ENCODE results near the gene ABLIM1. TPM values are rescaled to one million over a fixed set of nuclear protein-coding genes. Genes with fewer than 3 reads are reported as not detected.

Gene ABLIM1
- total and polyA plus RNA-seq, 2 donors (not counting 1 experiment from before 2014, with no cell fraction given) = 5.3 to 13.6 TPM

DNA sequence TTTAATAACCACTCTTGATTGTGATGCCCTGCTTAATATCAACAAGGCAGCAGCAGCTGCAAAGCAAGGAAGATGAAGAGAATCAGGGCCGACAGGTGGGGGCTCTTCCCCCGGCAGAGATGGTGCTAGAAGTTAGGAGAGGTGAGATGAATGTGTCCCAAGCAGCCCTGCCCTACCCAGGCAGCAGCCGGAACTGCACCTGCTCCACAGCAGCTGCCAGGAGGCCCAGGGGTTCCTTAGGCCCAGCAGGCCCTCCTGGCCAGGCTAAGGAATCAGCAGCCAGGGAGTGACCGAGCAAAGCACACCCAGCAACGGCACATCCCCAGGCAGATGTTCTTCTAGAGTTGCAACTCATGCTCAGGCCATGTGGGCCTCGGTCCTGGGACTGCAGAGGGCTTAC lies 271.6 kb downstream of the ABLIM1 start:
- no peak overlapping the region for H3K4me2 ChIP-seq (ENCODE audit: extremely low read depth, insufficient read depth, low read length)
- peaks cover 5% of the 10 kb centered on the region for H3K27me3 ChIP-seq (ENCODE audit: control insufficient read depth, insufficient read depth, low read length)
- no peaks in the 10 kb centered on the region for H3K36me3 ChIP-seq (ENCODE audit: control insufficient read depth, insufficient read depth, low read length)
- H3K9me3 ChIP-seq (ENCODE audit: control insufficient read depth, insufficient read depth, low read depth, low read length) = no peaks in the 10 kb centered on the region
- H2AFZ ChIP-seq (ENCODE audit: low read length) = no peak overlapping the region
- H3K79me2 ChIP-seq (ENCODE audit: control insufficient read depth, insufficient read depth, low read length) = no peaks in the 10 kb centered on the region
- no peaks in the 10 kb centered on the region for H4K20me1 ChIP-seq (ENCODE audit: control insufficient read depth, extremely low read depth, insufficient read depth, low read length)
- no peak for DNase-seq (ENCODE audit: low read depth in 2 of 2)
- H3K9ac ChIP-seq (ENCODE audit: insufficient read depth, low read length) = no peak overlapping the region
- H3K4me1 ChIP-seq (ENCODE audit: control insufficient read depth, extremely low read depth, insufficient read depth, low read length) = no peaks in the 10 kb centered on the region
- no peak overlapping the region for H3K4me3 ChIP-seq (replicated peaks in 1 of 4; ENCODE audit: control extremely low read depth in 1 of 4, insufficient read depth in 1 of 4, low read depth in 3 of 4, low read length in 4 of 4)
- no peak overlapping the region for H3K27ac ChIP-seq (ENCODE audit: insufficient read depth, low read length)
- TF ChIP-seq, protein P1, sequence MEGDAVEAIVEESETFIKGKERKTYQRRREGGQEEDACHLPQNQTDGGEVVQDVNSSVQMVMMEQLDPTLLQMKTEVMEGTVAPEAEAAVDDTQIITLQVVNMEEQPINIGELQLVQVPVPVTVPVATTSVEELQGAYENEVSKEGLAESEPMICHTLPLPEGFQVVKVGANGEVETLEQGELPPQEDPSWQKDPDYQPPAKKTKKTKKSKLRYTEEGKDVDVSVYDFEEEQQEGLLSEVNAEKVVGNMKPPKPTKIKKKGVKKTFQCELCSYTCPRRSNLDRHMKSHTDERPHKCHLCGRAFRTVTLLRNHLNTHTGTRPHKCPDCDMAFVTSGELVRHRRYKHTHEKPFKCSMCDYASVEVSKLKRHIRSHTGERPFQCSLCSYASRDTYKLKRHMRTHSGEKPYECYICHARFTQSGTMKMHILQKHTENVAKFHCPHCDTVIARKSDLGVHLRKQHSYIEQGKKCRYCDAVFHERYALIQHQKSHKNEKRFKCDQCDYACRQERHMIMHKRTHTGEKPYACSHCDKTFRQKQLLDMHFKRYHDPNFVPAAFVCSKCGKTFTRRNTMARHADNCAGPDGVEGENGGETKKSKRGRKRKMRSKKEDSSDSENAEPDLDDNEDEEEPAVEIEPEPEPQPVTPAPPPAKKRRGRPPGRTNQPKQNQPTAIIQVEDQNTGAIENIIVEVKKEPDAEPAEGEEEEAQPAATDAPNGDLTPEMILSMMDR (conservative IDR thresholded peaks at IDR 0.05 in 1 of 2, IDR thresholded peaks at IDR 0.05 in 1 of 2; ENCODE audit: low read depth in 1 of 2, low read length in 2 of 2) = no peak
- TF ChIP-seq EZH2 (IDR thresholded peaks at IDR 0.05; ENCODE audit: low read length, missing control alignments) = no peak

DNA sequence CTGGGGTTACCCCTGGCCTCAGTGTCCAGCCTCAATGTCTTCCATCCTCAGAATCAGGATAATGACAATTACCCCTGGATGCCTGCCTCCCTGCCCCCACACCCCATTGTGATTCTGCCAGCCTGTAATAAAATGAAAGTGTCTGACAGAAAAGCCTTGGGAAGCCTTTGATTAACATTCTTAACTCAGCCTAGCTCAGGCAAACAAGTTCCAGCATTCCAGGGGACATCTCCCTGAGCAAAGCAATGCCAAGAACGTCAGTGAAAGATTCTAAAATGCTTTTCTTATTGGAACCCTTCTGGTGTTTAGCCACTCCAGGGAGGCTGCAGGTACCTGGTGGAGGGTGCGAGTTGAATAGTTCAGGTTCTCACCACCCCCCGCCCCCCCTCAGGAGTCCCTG lies 272.5 kb downstream of the ABLIM1 start:
- Histone ChIP-seq H3K9ac (ENCODE audit: insufficient read depth, low read length) (no peak overlapping the region), H4K20me1 (ENCODE audit: control insufficient read depth, extremely low read depth, insufficient read depth, low read length) (no peaks in the 10 kb centered on the region), H3K4me1 (ENCODE audit: control insufficient read depth, extremely low read depth, insufficient read depth, low read length) (no peaks in the 10 kb centered on the region), H2AFZ (ENCODE audit: low read length) (no peak overlapping the region), H3K27me3 (ENCODE audit: control insufficient read depth, insufficient read depth, low read length) (peaks cover 5% of the 10 kb centered on the region), H3K9me3 (ENCODE audit: control insufficient read depth, insufficient read depth, low read depth, low read length) (no peaks in the 10 kb centered on the region), H3K4me2 (ENCODE audit: extremely low read depth, insufficient read depth, low read length) (no peak overlapping the region), H3K79me2 (ENCODE audit: control insufficient read depth, insufficient read depth, low read length) (no peaks in the 10 kb centered on the region), H3K27ac (ENCODE audit: insufficient read depth, low read length) (no peak overlapping the region), H3K36me3 (ENCODE audit: control insufficient read depth, insufficient read depth, low read length) (no peaks in the 10 kb centered on the region), H3K4me3 (replicated peaks in 1 of 4; ENCODE audit: control extremely low read depth in 1 of 4, insufficient read depth in 1 of 4, low read depth in 3 of 4, low read length in 4 of 4) (no peak overlapping the region)
- DNase-seq (ENCODE audit: low read depth in 2 of 2) = no peak
- TF ChIP-seq, protein P1 (conservative IDR thresholded peaks at IDR 0.05 in 1 of 2, IDR thresholded peaks at IDR 0.05 in 1 of 2; ENCODE audit: low read depth in 1 of 2, low read length in 2 of 2) = no peak
- no peak for TF ChIP-seq EZH2 (IDR thresholded peaks at IDR 0.05; ENCODE audit: low read length, missing control alignments)

DNA sequence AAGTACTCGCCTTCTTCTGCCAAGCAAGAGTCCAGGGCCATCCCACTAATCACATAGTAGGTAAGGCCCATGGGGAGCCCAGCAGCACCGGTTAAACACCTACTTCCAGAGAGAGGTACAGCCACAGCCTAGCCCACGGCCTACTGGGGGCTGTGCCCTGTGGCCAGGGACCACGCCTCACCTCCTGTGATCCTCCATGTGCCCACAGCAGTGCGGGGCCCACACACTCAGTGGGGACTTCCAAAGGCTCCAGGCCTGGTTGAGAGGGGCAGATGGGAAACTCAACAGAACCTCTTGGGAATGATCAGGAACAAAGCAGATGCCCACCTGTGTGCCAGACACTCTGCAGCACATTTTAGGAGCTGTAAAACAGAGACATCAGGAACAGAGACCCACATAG lies 273.5 kb downstream of the ABLIM1 start:
- no peak overlapping the region for H3K27ac ChIP-seq (ENCODE audit: insufficient read depth, low read length)
- H3K4me1 ChIP-seq (ENCODE audit: control insufficient read depth, extremely low read depth, insufficient read depth, low read length) = no peaks in the 10 kb centered on the region
- H3K79me2 ChIP-seq (ENCODE audit: control insufficient read depth, insufficient read depth, low read length) = no peaks in the 10 kb centered on the region
- H3K9ac ChIP-seq (ENCODE audit: insufficient read depth, low read length) = no peak overlapping the region
- H3K27me3 ChIP-seq (ENCODE audit: control insufficient read depth, insufficient read depth, low read length) = peaks cover 5% of the 10 kb centered on the region
- H3K4me3 ChIP-seq (replicated peaks in 1 of 4; ENCODE audit: control extremely low read depth in 1 of 4, insufficient read depth in 1 of 4, low read depth in 3 of 4, low read length in 4 of 4) = no peak overlapping the region
- no peaks in the 10 kb centered on the region for H3K36me3 ChIP-seq (ENCODE audit: control insufficient read depth, insufficient read depth, low read length)
- no peak for TF ChIP-seq EZH2 (IDR thresholded peaks at IDR 0.05; ENCODE audit: low read length, missing control alignments)
- TF ChIP-seq, protein P1 (conservative IDR thresholded peaks at IDR 0.05 in 1 of 2, IDR thresholded peaks at IDR 0.05 in 1 of 2; ENCODE audit: low read depth in 1 of 2, low read length in 2 of 2) = no peak
- no peak overlapping the region for H3K4me2 ChIP-seq (ENCODE audit: extremely low read depth, insufficient read depth, low read length)
- no peak for DNase-seq (ENCODE audit: low read depth in 2 of 2)
- no peaks in the 10 kb centered on the region for H3K9me3 ChIP-seq (ENCODE audit: control insufficient read depth, insufficient read depth, low read depth, low read length)
- no peaks in the 10 kb centered on the region for H4K20me1 ChIP-seq (ENCODE audit: control insufficient read depth, extremely low read depth, insufficient read depth, low read length)
- H2AFZ ChIP-seq (ENCODE audit: low read length) = no peak overlapping the region

Measured in fibroblast of lung (primary cell).